Right lobe of liver (tissue), 6 donors: ENCODE results near the gene IZUMO4. TPM values are rescaled to one million over a fixed set of nuclear protein-coding genes. Genes with fewer than 3 reads are reported as not detected.

Experiments
- ATAC-seq, 4 donors: fragments of 200-7000 bp; cut with Tn5 transposase; one replicate each; pipeline ENCODE4 v1.9.1; 2020; ENCODE audit warnings: mild to moderate bottlenecking in 4 of 4, moderate library complexity in 4 of 4
- DNase-seq, 3 donors: peaks; one replicate each; pipeline ENCODE4 v3.0.0-alpha.2; 2020
- H3K27ac ChIP-seq, 3 donors: fragments of 200-600 bp; one replicate each; pipeline ENCODE4 v1.8.0; 2022
- H3K27me3 ChIP-seq, 2 donors: fragments of 200-600 bp; one replicate each; pipeline ENCODE4 v1.8.0; 2022
- H3K36me3 ChIP-seq, 4 donors: fragments of 200-600 bp; sonication (generic) in 1 of 4; one replicate each; pipeline versions ENCODE4 v1.5.1 to v1.8.0; 2017 to 2022; ENCODE audit warnings: control low read depth in 1 of 4
- H3K4me1 ChIP-seq, 4 donors: fragments of 200-600 bp; sonication (generic) in 1 of 4; one replicate each; pipeline versions ENCODE4 v1.5.1 to v1.8.0; 2017 to 2022; ENCODE audit warnings: control low read depth in 1 of 4
- H3K4me3 ChIP-seq, 3 donors: fragments of 200-600 bp; one replicate each; pipeline ENCODE4 v1.8.0; 2022
- H3K9me3 ChIP-seq, 4 donors: fragments of 200-600 bp; sonication (generic) in 1 of 4; one replicate each; pipeline versions ENCODE4 v1.5.1 to v1.8.0; 2017 to 2022; ENCODE audit warnings: control low read depth in 1 of 4
- POLR2A ChIP-seq: fragments of 450-650 bp; IDR thresholded peaks from one replicate; pipeline ENCODE4 v1.6.1; 2017; ENCODE audit warnings: antibody characterized with exemption, mild to moderate bottlenecking
- WGBS: methylation state at CpG from one replicate; pipeline ENCODE4 v1.1.6; 2018; ENCODE audit warnings: low coverage, low lambda C conversion rate; ENCODE audit not compliant: insufficient coverage; ENCODE audit errors: missing lambda C conversion rate; 5-methylcytosine and 5-hydroxymethylcytosine counted together
- intact Hi-C, 2 donors: fragments of 100-400 bp; cut with DNase I; formaldehyde crosslinking; loops; one replicate each; pipeline versions ENCODE4 v1.11.2 to v1.14.1; 2022
- total RNA-seq, 6 experiments: library from RNA; depleted of rRNA in 2 of 6; stranded (reverse); fragments of >200 nt in 2 of 6; fragmentation: NEBNext Ultra II Directional in 3 of 6; extraction: Animal tissue kit (Norgen Biotek cat#: 25700) in 3 of 6; gene quantifications; one replicate each; pipeline versions ENCODE4 v1.1.0 to v1.2.4, GENCODE V29; 2016 to 2023
- TF ChIP-seq, protein P1 (sequence below), 4 donors: fragments of 200-600 bp in 3 of 4; fragments of 450-650 bp in 1 of 4; IDR thresholded peaks; one replicate each; pipeline versions ENCODE4 v1.5.1 to v1.8.0; 2016 to 2022; ENCODE audit warnings: antibody characterized with exemption in 4 of 4, mild to moderate bottlenecking in 2 of 4
- donor health status: DM: no; HTN: yes; CAD: no.
- donor health status: DM: no; HTN: no; CAD: no.
- donor health status: DM: no; HTN: no; CAD: no.
- donor health status: DM: no; HTN: yes; CAD: no.
- donor health status: DM: no; HTN: yes; CAD: no.

Gene IZUMO4
- total RNA-seq, 6 experiments from 2014 or later = 1.2 to 6.9 (median 4.2) TPM; not detected in 1

GRCh38 chr19:2112516-2113320 is 16.0 kb downstream of the IZUMO4 start:
- no peak for TF ChIP-seq POLR2A
- TF ChIP-seq, protein P1, sequence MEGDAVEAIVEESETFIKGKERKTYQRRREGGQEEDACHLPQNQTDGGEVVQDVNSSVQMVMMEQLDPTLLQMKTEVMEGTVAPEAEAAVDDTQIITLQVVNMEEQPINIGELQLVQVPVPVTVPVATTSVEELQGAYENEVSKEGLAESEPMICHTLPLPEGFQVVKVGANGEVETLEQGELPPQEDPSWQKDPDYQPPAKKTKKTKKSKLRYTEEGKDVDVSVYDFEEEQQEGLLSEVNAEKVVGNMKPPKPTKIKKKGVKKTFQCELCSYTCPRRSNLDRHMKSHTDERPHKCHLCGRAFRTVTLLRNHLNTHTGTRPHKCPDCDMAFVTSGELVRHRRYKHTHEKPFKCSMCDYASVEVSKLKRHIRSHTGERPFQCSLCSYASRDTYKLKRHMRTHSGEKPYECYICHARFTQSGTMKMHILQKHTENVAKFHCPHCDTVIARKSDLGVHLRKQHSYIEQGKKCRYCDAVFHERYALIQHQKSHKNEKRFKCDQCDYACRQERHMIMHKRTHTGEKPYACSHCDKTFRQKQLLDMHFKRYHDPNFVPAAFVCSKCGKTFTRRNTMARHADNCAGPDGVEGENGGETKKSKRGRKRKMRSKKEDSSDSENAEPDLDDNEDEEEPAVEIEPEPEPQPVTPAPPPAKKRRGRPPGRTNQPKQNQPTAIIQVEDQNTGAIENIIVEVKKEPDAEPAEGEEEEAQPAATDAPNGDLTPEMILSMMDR (IDR thresholded peaks at IDR 0.05) = no peak
- WGBS = 87% methylated on average over 6 of the region's 23 CpGs
- intact Hi-C loops = no loop called here
- DNase-seq = no peak
- H3K36me3 ChIP-seq = peaks cover 6 to 99% (median 59%) of the 10 kb centered on the region in 4 donors
- no peak for ATAC-seq
- H3K27me3 ChIP-seq = no peaks in the 10 kb centered on the region
- no peak overlapping the region for H3K4me3 ChIP-seq
- H3K27ac ChIP-seq = no peak overlapping the region
- H3K4me1 ChIP-seq = no peaks in the 10 kb centered on the region
- no peaks in the 10 kb centered on the region for H3K9me3 ChIP-seq

GRCh38 chr19:2113439-2114211 is 16.9 kb downstream of the IZUMO4 start:
- no peak for ATAC-seq
- Histone ChIP-seq H3K27ac (no peak overlapping the region), H3K9me3 (no peaks in the 10 kb centered on the region), H3K36me3 (peaks cover 6 to 99% (median 61%) of the 10 kb centered on the region in 4 donors), H3K4me3 (no peak overlapping the region), H3K4me1 (no peaks in the 10 kb centered on the region), H3K27me3 (no peaks in the 10 kb centered on the region)
- no peak for TF ChIP-seq POLR2A
- TF ChIP-seq, protein P1 (IDR thresholded peaks at IDR 0.05) = no peak
- WGBS = 84% methylated on average over 9 of the region's 24 CpGs
- intact Hi-C loops = no loop called here
- DNase-seq = no peak

DNA sequence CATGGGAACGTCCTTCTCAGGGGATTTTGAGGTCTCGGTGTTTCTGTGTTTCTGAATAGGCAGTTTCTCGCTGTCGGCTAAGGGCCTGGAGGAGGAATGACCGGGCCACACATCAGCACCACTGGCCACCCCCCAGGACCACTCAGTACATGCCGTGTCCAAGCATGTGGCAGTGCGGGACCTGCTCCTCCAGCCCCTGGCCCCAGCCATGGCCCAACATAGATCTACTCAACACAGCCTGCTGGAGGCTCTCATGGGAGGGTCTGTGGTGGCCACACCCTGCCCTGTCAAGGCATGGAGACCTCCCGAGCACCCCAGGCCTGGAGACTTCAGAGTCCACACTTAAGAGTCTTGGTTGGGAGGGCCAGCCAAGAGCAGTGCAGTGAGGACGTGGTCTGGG is 17.5 kb downstream of the IZUMO4 start:
- Histone ChIP-seq H3K27ac (no peak overlapping the region), H3K27me3 (no peaks in the 10 kb centered on the region), H3K4me3 (no peak overlapping the region), H3K9me3 (no peaks in the 10 kb centered on the region), H3K36me3 (peaks cover 6 to 97% (median 59%) of the 10 kb centered on the region in 4 donors), H3K4me1 (no peaks in the 10 kb centered on the region)
- 100% methylated on average over 3 of the region's 9 CpGs for WGBS
- intact Hi-C loops = no loop called here
- no peak for DNase-seq
- no peak for TF ChIP-seq POLR2A
- TF ChIP-seq, protein P1 (IDR thresholded peaks at IDR 0.05) = no peak
- no peak for ATAC-seq

GRCh38 chr19:2114821-2115220 is 18.1 kb downstream of the IZUMO4 start:
- Histone ChIP-seq H3K9me3 (no peaks in the 10 kb centered on the region), H3K27ac (no peak overlapping the region), H3K27me3 (no peaks in the 10 kb centered on the region), H3K4me1 (no peaks in the 10 kb centered on the region), H3K36me3 (peaks cover 6 to 93% (median 59%) of the 10 kb centered on the region in 4 donors), H3K4me3 (no peak overlapping the region)
- TF ChIP-seq POLR2A = no peak
- TF ChIP-seq, protein P1 (IDR thresholded peaks at IDR 0.05) = no peak
- no peak for ATAC-seq
- no peak for DNase-seq
- no CpG with 5 or more reads among the region's 21 CpGs for WGBS
- intact Hi-C loops = no loop called here
